Fibroblast of skin of back (primary cell): ENCODE measurements around the gene LEAP2. TPM values are rescaled to one million over a fixed set of nuclear protein-coding genes. Genes with fewer than 3 reads are reported as not detected.

Experiments used
- DNase-seq: peaks from one replicate; pipeline ENCODE4 v3.0.0-alpha.2; 2013
- polyA plus RNA-seq, 2 experiments: library from polyadenylated mRNA; unstranded; fragments of 120-200 nt; gene quantifications; one replicate each; pipeline ENCODE4 v1.2.1, GENCODE V29; 2013; ENCODE audit not compliant: insufficient read length in 2 of 2

LEAP2 gene
- polyA plus RNA-seq (2013, experiment 1 of 2; ENCODE audit: insufficient read length): 0.72 TPM
- 0.31 TPM for polyA plus RNA-seq (2013, experiment 2 of 2; ENCODE audit: insufficient read length)

DNA sequence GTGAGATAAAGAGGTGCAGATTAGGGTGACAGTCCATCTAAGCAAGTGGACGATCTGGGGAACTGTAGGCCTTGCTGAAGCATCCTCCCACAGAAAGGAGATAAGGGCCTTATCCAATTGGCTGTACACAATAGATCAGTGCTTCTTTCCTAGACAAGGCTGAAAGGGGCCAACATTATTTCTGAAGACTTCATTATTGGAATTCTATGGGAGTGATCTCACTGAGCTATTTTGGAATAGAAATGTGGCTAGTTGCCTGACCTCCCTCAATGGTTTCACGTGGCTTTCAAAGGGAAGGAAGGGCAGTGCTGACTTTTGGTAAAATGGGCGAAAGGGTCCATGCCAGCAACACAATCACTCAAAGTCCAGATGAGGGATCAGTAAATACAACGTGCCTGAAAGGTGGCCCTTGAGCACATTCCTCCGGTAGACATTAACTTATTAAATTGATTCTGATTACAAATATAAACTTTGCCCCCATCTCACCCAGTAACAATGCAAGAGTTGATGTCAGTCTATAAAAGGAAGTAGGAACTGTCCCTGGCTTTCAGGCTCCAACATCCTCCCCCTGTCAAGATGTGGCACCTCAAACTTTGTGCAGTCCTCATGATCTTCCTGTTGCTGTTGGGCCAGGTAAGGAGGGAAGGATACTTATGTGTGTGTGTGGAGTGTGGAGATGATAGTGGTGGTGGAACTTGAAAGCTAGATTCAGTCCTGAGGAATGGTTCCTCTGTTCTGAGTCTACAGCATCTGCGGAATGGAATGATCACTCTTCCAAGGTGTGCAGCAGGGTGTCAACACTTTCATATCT is at the start of gene LEAP2:
LEAP2 (plus strand) TSS at position 550 of the 811 bp plus-strand sequence; CDS start at position 577, 27 bp downstream.
- peak; percentile 22 for DNase-seq

DNA sequence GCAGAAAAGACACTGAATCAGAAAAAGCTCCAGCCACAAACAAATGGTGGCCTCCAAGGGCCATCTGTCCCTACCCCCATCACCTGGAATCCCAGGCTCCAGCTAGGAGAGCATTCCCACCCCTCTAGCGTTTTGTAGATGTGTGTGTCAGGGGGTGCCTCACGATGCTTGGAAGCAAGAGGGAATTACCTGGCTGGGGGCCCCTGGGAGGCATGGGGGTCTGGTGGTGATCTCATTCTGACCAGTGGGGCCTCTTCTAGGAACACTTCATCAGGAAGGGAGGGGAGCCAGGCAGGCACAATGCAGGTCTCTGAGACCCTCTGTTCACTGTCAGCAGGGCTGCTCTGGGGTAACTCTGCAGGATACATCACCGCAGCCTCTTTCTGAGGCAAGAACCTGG is 49.0 kb upstream of the LEAP2 start:
- DNase-seq: no peak

DNA sequence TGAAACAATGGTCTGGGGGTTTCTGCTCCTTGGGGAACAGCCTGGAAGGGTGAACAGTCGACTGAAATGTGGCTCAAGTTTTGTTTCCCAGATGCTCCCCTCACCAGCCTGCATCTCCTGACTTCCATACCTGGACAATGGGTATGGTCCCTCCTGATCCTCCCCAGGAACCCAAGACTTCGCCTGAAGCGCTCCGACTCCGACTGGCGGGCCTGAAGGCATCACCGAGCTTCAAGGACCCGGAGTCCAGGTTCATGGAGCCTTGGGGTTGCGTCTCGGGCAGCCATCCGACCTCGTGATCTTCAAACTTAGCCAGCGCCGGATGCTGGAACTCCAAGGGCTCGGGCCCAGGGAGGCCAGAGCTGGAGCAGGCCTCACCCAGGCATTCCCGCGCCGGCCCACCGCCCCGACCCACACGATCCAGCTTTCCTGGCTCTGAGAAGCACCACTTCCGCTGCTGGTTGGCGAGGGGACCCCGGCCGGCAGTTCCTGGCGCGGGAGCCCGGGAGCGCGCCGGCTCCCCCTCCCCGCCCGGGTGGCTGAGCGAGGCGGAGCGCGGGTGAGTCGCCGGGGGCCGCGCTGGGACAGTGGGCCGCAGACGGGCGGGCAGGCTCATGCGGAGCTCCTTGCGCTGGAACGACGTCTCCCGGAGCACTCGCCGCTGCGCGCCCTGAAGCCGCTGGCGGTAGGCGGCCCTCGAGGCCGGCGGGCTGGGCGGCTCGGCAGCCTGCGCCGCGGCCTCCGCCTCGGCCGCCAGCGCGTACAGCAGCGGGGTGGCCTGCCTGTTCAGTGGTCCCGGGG is 48.2 kb upstream of the LEAP2 start:
- no peak for DNase-seq

DNA sequence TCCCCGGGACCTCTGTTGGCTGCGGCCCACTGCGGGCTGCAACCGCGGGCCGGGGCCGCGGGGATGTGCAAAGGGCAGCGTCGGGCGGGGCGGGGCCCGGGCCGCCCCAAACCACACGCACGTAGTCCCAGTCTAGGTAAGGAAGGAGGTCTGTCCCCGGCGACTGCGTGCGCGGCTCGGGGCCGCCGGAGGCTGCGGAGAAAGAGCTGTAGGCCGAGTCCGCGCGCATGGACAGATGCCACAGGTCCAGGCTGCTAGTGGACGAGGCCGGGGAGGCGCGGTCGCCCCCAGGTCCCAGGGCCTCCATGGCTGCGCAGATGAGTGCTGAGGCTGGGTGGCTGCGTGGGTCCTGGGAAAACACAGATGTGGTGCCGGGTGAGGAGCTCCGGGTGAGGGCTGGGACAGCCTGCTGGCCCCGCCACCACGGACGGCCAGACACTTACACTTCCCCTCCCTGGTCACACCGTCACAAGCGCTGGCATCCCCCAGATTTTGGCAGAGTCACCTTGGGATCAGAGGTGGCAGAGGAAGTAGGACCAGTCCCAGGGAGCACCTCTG is 47.6 kb upstream of the LEAP2 start:
- DNase-seq: no peak

DNA sequence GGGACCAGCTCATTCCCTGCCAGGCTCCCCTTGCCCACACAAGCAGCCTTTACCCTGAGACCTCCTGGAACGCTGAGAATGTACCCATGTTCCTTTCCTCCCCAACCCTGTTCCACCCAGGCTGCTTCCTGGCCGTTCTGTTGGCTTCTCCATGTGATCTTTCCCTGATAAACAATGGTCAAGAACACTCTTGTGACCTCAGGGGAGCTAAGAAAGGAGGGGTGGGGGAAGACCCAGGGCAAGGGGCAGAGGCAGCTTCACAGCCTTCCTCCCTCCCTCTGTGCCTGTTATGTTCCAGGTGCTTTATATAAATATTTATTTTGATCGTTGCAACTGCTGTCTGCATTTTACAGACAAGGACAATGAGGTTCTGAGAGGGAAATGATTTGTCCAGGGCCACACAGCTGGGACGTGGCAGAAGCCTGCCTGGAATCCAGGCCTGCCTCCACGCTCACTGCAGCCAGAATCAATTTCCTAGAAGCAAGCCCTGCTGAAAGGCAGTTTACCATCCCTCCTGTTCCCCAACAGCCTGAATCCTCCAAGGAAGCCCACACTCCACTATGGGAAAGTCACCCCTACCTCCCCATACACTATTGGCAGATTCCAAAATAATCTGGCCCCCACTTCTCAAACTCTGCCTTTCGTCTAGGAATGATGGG is 46.9 kb upstream of the LEAP2 start:
- no peak for DNase-seq

GRCh38 chr5:132827943-132828673 is 45.4 kb upstream of the LEAP2 start:
- DNase-seq: no peak

DNA sequence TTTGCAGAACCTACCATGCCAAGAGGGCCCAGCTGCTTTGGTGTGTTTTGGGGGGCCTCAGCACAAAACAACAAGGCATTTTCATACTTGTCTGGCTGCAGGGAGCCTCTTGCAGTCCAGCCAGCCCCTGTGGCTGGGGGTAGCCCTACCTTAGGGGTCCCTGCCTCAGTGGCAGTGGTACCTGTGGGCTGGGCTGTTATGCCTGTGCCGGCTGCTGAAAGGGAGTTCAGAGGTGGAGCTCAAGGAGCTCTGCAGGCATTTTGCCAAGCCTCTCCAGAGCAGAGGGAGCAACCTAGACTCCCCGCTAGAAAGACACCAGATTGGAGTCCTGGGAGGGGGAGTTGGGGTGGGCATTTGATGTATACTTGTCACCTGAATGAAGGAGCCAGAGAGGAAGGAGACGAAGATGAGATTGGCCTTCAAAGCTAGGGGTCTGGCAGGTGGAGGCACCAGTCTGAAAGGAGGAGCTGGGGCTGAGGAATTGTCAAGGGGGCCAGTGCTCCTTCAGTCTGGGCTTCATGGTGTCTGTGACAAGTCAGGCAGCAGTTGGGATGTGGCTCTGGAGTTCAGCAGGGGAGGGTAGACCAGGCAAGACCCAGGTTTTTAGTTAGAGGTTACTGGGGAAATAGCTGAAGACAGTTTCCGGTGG is 44.5 kb upstream of the LEAP2 start:
- no peak for DNase-seq

GRCh38 chr5:132829742-132830435 is 43.6 kb upstream of the LEAP2 start:
- DNase-seq: peak; percentile 68

DNA sequence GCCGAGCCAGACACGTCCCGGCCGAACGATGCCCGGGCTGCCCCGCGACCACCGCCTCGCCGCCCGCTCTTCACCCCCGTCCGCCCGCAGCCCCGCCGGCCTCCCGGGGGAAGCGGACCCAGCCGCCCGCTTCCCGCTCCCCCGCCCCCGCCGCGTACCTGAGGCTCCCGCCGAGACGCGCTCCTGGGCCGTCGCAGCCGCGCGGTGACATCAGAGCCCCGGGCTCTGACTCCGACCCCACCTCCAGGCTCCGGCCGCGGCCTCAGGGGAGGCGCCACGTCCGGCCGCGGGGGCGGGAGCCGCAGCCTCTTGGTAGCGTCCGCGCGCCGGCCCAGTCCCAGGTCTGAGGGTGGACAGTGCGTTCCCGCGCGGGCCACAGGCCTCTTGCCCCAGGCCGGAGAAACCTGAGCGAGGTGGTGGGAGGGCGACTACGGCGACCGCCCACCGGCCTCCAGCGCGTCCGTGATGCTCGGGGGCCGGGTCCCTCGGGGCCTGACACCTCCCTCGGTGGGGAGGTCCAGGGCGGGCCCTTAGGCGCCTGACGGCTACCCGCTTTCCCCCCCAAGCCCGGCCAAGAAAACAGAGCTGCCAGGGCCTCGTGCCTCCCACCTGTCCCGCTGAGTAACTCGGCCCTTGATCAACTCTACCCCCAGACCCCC is 42.9 kb upstream of the LEAP2 start, which contains the start of gene SHROOM1:
SHROOM1 (minus strand) TSS at position 212 of the 659 bp plus-strand sequence. CDS start 4,507 bp downstream, outside the sequence.
- peak; percentile 36 for DNase-seq

DNA sequence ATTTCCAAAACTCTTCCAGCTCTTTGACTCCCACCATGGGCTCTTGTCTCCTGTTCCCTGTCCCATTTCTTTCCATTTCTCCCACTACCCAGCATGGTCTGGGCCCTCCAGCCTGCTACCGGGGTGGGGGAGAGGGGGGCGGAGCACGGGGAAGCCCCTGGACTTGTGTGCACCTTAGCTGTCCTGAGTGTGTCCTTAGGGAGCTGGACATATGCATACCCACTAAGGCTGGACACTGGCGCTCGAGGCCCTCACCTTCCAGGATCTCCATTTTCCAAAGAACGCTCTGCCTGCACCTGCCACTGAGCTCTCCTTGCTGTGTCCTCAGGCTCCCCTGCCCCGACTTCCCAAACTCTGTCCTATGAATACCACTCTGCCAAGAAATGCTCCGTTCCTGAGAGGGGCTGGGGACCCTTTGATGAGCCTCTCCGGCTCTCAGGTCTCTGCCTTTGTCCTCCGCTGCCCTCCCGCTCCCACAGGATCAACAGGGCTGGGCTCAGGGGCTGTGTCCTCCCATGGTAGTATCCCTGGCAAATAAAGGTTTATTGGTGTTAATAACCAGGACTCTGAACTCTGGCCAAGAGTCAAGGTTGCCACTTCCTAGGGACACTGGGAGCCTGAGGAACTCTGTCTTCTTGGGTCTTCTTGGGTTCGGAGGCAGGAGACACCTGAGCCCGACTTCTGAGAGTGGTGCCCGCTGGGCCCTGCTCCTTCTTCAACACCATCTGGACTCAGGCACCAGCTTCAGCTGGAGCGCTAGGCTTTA is 42.2 kb upstream of the LEAP2 start:
- no peak for DNase-seq

DNA sequence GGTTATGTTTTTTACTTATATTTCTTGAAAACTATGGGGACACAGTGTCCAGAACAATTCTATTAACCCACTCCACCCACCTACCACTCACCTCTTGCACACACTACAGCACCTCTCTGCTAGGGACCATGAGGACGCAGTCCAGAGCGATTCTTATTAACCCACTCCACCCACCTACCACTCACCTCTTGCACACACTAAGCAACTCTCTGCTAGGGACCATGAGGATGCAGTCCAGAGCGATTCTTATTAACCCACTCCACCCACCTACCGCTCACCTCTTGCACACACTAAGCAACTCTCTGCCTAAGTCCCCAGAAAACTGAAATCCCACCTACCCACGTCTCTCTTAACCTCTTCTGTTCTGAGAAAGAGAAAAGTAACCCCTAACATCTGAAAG is 40.9 kb upstream of the LEAP2 start:
- DNase-seq: no peak

DNA sequence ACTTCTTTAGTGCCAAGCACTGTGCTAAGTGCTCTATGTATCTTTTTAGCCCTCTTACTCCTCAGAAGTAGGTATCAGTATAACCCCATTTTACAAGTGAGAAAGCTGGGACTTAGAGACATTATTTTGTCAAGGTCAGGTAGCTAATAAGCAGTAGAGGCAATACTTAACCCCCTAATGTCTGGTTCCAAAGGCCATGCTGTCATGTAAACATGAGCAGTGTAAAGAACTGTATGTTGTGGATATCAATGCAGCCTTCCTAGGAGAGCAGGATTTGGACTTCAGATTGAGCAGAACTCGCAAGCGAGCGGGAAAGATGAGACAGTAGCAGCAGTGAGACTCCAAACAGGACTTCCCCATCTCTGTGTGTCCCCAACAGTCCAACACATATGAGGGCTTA is 39.4 kb upstream of the LEAP2 start:
- DNase-seq: no peak

- DNase-seq: no peak
Observed at GRCh38 chr5:132836852-132837251, 36.6 kb upstream of the LEAP2 start.

DNA sequence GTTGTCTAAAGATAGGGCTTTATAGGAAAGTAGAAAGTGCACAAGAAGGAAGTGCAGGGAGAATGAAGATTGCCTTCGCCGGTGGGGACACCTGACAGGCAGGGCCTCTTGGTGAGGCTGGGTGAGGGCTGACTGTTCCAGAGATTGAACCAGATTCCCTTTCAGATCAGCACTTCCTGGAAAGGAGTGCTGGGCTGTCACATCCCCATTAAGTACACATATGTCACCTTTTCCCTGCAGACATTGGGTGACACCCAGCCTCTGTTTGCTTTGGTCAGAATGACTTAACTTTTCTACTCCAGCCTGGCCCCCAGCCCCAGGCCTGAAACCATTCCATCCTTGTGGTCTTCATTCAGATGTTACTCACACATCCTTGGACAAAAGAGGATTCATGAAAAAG is 35.6 kb upstream of the LEAP2 start:
- DNase-seq: no peak

DNA sequence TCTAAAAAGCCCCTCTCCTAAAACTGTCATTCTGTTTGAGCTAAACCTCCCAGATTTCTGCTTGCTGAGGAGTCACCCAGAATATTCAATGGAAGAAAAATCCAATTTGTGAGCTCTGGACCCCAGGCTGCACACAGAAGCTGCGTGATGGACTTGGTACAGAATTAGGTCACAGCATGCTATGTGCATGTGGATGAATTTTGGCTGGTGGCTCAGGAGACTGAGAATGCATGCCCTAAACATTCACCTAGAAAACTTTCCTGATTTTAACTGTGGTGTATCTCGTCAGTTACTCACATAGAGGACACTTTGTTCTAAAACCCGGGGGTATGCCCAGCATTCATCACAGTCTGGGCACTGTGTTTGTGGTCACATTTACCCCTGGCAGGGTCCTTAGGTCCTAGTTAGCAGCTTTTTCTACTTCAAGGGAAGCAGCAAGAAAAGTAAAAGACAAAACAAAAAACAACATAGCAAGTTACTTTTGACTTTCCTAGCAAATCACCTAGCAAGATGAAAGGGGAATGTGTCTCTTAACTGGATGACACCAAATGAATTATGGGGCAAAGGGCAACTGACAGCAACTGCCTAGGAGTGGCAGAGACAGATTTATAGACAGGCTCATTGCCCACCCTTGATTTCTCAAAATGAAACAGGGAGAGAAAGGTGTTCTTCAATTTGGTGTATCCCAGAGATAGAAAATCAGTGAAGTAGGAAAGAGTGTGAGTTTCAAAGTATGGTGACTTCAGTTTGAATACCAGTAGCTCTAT is 34.8 kb upstream of the LEAP2 start:
- DNase-seq: no peak

GRCh38 chr5:132839426-132840301 is 33.8 kb upstream of the LEAP2 start:
- peak; percentile 63 for DNase-seq

- DNase-seq: no peak
Observed at GRCh38 chr5:132840313-132840712, 33.2 kb upstream of the LEAP2 start.

DNA sequence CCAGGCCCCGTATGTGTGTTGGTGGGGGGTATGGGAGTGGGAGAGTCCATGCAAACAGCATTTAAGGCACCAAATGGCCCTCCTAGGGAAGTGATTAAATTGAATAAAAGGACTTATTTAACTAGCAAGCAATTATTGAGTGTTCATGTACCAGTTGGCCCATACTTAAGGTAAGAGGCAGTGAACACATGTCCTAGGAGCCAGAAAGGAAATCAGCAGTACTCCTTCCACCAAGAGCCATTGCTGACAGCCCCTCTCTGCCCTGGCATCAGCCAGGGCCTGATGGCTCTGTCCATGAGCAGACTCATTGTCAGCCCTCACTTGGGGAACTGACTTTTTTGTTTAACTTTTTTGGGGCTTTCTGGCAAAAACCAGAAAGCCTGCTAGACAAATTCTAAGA is 32.6 kb upstream of the LEAP2 start:
- DNase-seq: no peak
